IMR-90 (cell line): ENCODE data around the gene SPATA32. TPM values are rescaled to one million over a fixed set of nuclear protein-coding genes. Genes with fewer than 3 reads are reported as not detected.

ENCODE experiments used
- ATAC-seq: fragments of 200-7000 bp; cut with Tn5 transposase; 2 replicates; pipeline ENCODE4 v1.9.1; 2020; ENCODE audit warnings: low read depth, mild to moderate bottlenecking, moderate library complexity
- BruUV-seq: library from RNA; stranded (reverse); fragments of 400-500 nt; replicated peaks from 2 replicates; lab custom pipeline; 2021; lab: Mats Ljungman, UMichigan
- CTCF ChIA-PET: fragments of 300-600 bp; formaldehyde crosslinking; extraction: SDS; loops from one replicate; lab custom pipeline; 2021; ENCODE audit warnings: antibody characterized with exemption; lab: Yijun Ruan, JAX
- POLR2A ChIA-PET: fragments of 300-600 bp; sonication (Branson Sonifier 250); formaldehyde crosslinking; loops from one replicate; lab custom pipeline; 2022; ENCODE audit warnings: antibody characterized with exemption; ENCODE audit not compliant: unreplicated experiment; lab: Charles Lee
- DNase-seq: peaks from one replicate; pipeline ENCODE4 v3.0.0; 2013
- H2AFZ ChIP-seq: replicated peaks from 2 replicates; pipeline ENCODE3; 2013; ENCODE audit warnings: low read length, mild to moderate bottlenecking; ENCODE audit not compliant: poor library complexity
- H2AK5ac ChIP-seq: 2 replicates; pipeline ENCODE4 v1.6.1; 2013; ENCODE audit warnings: low read depth, low read length, inconsistent platforms
- H2AK9ac ChIP-seq: replicated peaks from 2 replicates; pipeline ENCODE3; 2013; ENCODE audit warnings: mild to moderate bottlenecking, low read depth, low read length, moderate library complexity; ENCODE audit not compliant: poor library complexity
- H2BK120ac ChIP-seq: 2 replicates; pipeline ENCODE4 v1.6.1; 2013; ENCODE audit warnings: low read depth, low read length, inconsistent platforms
- H2BK15ac ChIP-seq: 3 replicates; pipeline ENCODE4 v1.6.1; 2013; ENCODE audit warnings: low read depth, low read length, inconsistent platforms
- H2BK20ac ChIP-seq: 2 replicates; pipeline ENCODE4 v1.6.1; 2013; ENCODE audit warnings: low read depth, mild to moderate bottlenecking, inconsistent platforms, low read length, moderate library complexity
- H2BK5ac ChIP-seq: 2 replicates; pipeline ENCODE4 v1.6.1; 2013; ENCODE audit warnings: mild to moderate bottlenecking, low read depth, low read length, inconsistent platforms; ENCODE audit not compliant: poor library complexity, severe bottlenecking
- H3K14ac ChIP-seq: replicated peaks from 2 replicates; pipeline ENCODE4 v1.6.1; 2013; ENCODE audit warnings: low read depth, low read length, inconsistent platforms
- H3K18ac ChIP-seq: 2 replicates; pipeline ENCODE4 v1.6.1; 2013; ENCODE audit warnings: low read depth, low read length, control low read depth
- H3K23ac ChIP-seq: 2 replicates; pipeline ENCODE4 v1.6.1; 2013; ENCODE audit warnings: low read depth, low read length, inconsistent platforms
- H3K27ac ChIP-seq: 2 replicates; pipeline ENCODE4 v1.5.1; 2013; ENCODE audit warnings: mild to moderate bottlenecking, control low read depth, low read length; ENCODE audit not compliant: insufficient read depth
- H3K27me3 ChIP-seq: 2 replicates; pipeline ENCODE4 v1.6.1; 2013; ENCODE audit warnings: low read length; ENCODE audit not compliant: control insufficient read depth, insufficient read depth
- H3K36me3 ChIP-seq: 2 replicates; pipeline ENCODE4 v1.6.1; 2013; ENCODE audit warnings: low read length, mixed read lengths; ENCODE audit not compliant: control insufficient read depth, insufficient read depth
- H3K4ac ChIP-seq: 2 replicates; pipeline ENCODE4 v1.6.1; 2013; ENCODE audit warnings: low read depth, low read length, inconsistent platforms
- H3K4me1 ChIP-seq: 2 replicates; pipeline ENCODE4 v1.6.1; 2013; ENCODE audit warnings: low read length, mixed read lengths; ENCODE audit not compliant: control insufficient read depth, insufficient read depth
- H3K4me2 ChIP-seq: 2 replicates; pipeline ENCODE4 v1.6.1; 2013; ENCODE audit warnings: low read depth, mild to moderate bottlenecking, control low read depth, low read length, moderate library complexity
- H3K4me3 ChIP-seq: 2 replicates; pipeline ENCODE4 v1.5.1; 2013; ENCODE audit warnings: low read depth, mild to moderate bottlenecking, control low read depth, low read length, moderate library complexity; ENCODE audit not compliant: insufficient read depth
- H3K56ac ChIP-seq: 2 replicates; pipeline ENCODE4 v1.6.1; 2013; ENCODE audit warnings: low read length, inconsistent platforms; ENCODE audit not compliant: insufficient read depth; ENCODE audit errors: extremely low read depth
- H3K79me1 ChIP-seq, 2 experiments: 2 replicates each; pipeline ENCODE4 v1.6.1; 2013; ENCODE audit warnings: low read length in 2 of 2, inconsistent platforms in 1 of 2, low read depth in 1 of 2
- H3K9ac ChIP-seq: 2 replicates; pipeline ENCODE4 v1.6.1; 2013; ENCODE audit warnings: low read depth, low read length, control low read depth
- H3K9me1 ChIP-seq: 2 replicates; pipeline ENCODE4 v1.6.1; 2013; ENCODE audit warnings: low read length, inconsistent platforms; ENCODE audit not compliant: insufficient read depth
- H3K9me3 ChIP-seq: 2 replicates; pipeline ENCODE4 v1.6.1; 2013; ENCODE audit warnings: low read length; ENCODE audit not compliant: control insufficient read depth, insufficient read depth
- H4K20me1 ChIP-seq: 2 replicates; pipeline ENCODE4 v1.6.1; 2013; ENCODE audit warnings: low read length, inconsistent platforms; ENCODE audit not compliant: insufficient read depth
- H4K5ac ChIP-seq: 2 replicates; pipeline ENCODE4 v1.6.1; 2013; ENCODE audit warnings: mild to moderate bottlenecking, low read depth, low read length, control low read depth
- H4K8ac ChIP-seq, 2 experiments: 2 replicates each; pipeline ENCODE4 v1.6.1; 2013; ENCODE audit warnings: low read depth in 2 of 2, low read length in 2 of 2, control low read depth in 1 of 2, inconsistent platforms in 1 of 2
- H4K91ac ChIP-seq: 2 replicates; pipeline ENCODE4 v1.6.1; 2013; ENCODE audit warnings: low read depth, low read length, inconsistent platforms; ENCODE audit not compliant: insufficient read depth
- BHLHE40 ChIP-seq: fragments of 150-350 bp; IDR thresholded peaks from 2 replicates; pipeline ENCODE4 v1.6.1; 2016; ENCODE audit warnings: mild to moderate bottlenecking, low read depth, low read length
- CEBPB ChIP-seq: IDR thresholded peaks from 2 replicates; pipeline ENCODE4 v1.6.1; 2012; ENCODE audit warnings: low read depth, low read length, improper control_type of control experiment
- ELK1 ChIP-seq: fragments of 150-350 bp; IDR thresholded peaks from 2 replicates; pipeline ENCODE4 v1.6.1; 2016; ENCODE audit warnings: low read depth, mild to moderate bottlenecking, low read length, moderate library complexity, borderline replicate concordance
- MAFK ChIP-seq: IDR thresholded peaks from 2 replicates; pipeline ENCODE4 v1.6.1; 2012; ENCODE audit warnings: low read depth, low read length, improper control_type of control experiment
- MAZ ChIP-seq: IDR thresholded peaks from 2 replicates; pipeline ENCODE4 v1.6.1; 2012; ENCODE audit warnings: low read depth, mild to moderate bottlenecking, low read length, improper control_type of control experiment, moderate library complexity, borderline replicate concordance
- MXI1 ChIP-seq: IDR thresholded peaks from 2 replicates; pipeline ENCODE4 v1.6.1; 2012; ENCODE audit warnings: low read depth, mild to moderate bottlenecking, low read length, moderate library complexity, borderline replicate concordance
- NFE2L2 ChIP-seq: fragments of 150-350 bp; IDR thresholded peaks from 2 replicates; pipeline ENCODE4 v1.6.1; 2016; ENCODE audit warnings: low read depth, mild to moderate bottlenecking, low read length
- POLR2A ChIP-seq: IDR thresholded peaks from 2 replicates; pipeline ENCODE4 v1.6.1; 2012; ENCODE audit warnings: mild to moderate bottlenecking, low read depth, low read length
- RAD21 ChIP-seq: IDR thresholded peaks from 2 replicates; pipeline ENCODE4 v1.6.1; 2012; ENCODE audit warnings: low read length, improper control_type of control experiment
- RFX5 ChIP-seq: IDR thresholded peaks from 2 replicates; pipeline ENCODE4 v1.8.0; 2012; ENCODE audit warnings: low read depth, mild to moderate bottlenecking, low read length, moderate library complexity
- SMC3 ChIP-seq: fragments of 150-350 bp; IDR thresholded peaks from 2 replicates; pipeline ENCODE4 v1.6.1; 2016; ENCODE audit warnings: low read depth, mild to moderate bottlenecking, antibody characterized with exemption, low read length, moderate library complexity
- WGBS, 2 experiments: methylation state at CpG; one replicate each; pipeline versions ENCODE4 v1.1.5 to v1.1.7; 2013; ENCODE audit warnings: missing lambda C conversion rate in 2 of 2; ENCODE audit not compliant: insufficient read length in 1 of 2; ENCODE audit errors: extremely low coverage in 2 of 2; 5-methylcytosine and 5-hydroxymethylcytosine counted together
- dilution Hi-C: fragments of 300-500 bp; cut with HindIII; formaldehyde crosslinking; loops from one replicate; pipeline ENCODE4 v1.14.3; 2018; ENCODE audit warnings: low sequenced_read_pairs; ENCODE audit not compliant: unreplicated experiment
- in situ Hi-C: fragments of 300-500 bp; cut with MboI; formaldehyde crosslinking; loops from 3 replicates; pipeline ENCODE4 v1.14.3; 2019; ENCODE audit warnings: low sequenced_read_pairs, inconsistent platforms, mixed read lengths
- intact Hi-C: fragments of 100-400 bp; cut with micrococcal nuclease; formaldehyde crosslinking; loops from 2 replicates; pipeline ENCODE4 v1.10.0; 2022
- polyA plus RNA-seq, 3 experiments: library from polyadenylated mRNA; depleted of rRNA; stranded (reverse); fragments of >200 nt; gene quantifications; 2 replicates each; pipeline ENCODE4 v1.2.3, GENCODE V29; 2012; ENCODE audit warnings: low replicate concordance in 1 of 3
- total RNA-seq: library from RNA; depleted of rRNA; stranded (reverse); fragments of >200 nt; gene quantifications from 2 replicates; pipeline ENCODE4 v1.2.3, GENCODE V29; 2012
- TF ChIP-seq, protein P1 (sequence below): fragments of 150-350 bp; IDR thresholded peaks from 2 replicates; pipeline ENCODE4 v1.6.1; 2017; ENCODE audit warnings: mild to moderate bottlenecking, antibody characterized with exemption, low read length, low read depth
- TF ChIP-seq, protein P2 (sequence below): conservative IDR thresholded peaks from 2 replicates; pipeline ENCODE4 v1.5.1; 2012; ENCODE audit warnings: mild to moderate bottlenecking, low read depth, low read length, improper control_type of control experiment

The SPATA32 gene
- total and polyA plus RNA-seq, 2 of the 4 experiments (the other 2 are of a cell fraction) = 0.18 TPM; not detected in 1

DNA sequence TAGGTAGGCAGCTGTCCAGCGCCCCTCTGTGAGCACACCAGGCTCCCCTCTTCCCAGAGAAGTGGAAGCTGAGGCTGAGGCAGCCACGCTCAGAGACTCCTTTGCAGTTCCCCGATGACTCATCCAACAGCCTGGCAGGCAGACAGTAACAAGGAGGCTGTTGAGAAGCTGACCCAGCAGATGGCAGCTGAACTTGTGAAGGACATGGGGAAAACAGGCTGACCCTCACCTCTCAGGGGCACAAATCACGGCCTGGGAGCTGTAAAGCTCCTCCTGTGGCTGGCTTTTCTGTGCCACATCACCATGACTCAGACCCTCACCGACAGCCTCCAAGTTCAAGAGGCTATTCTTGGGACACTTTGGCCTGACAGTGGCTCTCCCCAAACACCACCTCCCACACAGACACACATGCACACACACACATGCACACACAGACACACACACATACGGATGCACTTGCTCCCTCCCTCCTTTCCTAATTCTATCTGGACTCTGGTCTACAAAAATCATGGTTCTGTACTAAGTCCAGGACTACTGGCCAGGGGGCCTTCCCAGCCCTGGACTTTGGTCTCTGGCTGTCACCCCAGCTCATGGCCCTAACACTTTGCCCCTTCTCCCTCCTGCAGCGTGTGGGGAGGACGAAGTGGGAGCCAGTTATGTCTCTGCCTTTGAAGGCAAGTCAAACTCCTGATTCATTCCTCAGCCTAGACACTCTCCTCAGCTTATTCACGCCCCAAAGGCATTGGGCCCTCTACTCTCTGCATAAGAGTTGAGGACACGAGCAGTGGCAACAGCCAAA lies 31.7 kb upstream of the SPATA32 start:
- H4K20me1 ChIP-seq = peaks cover 73% of the 10 kb centered on the region
- H3K9me1 ChIP-seq = peaks cover 56% of the 10 kb centered on the region
- H2BK20ac ChIP-seq = peak overlapping the region; percentile 21
- H2AK9ac ChIP-seq = peak overlapping the region; percentile 60
- intact Hi-C loops (loop anchor here (5.0 kb wide), 1 partner anchor 94 kb away; no protein-coding TSS in a partner anchor), in situ Hi-C loops (no loop called here), dilution Hi-C loops (no loop called here)
- H3K4me2 ChIP-seq = peak overlapping the region; percentile 34
- peak overlapping the region; percentile 45 for H4K91ac ChIP-seq
- peak overlapping the region; percentile 3; the same call in 1 of the 2 replicates for H3K9ac ChIP-seq
- H4K5ac ChIP-seq = peak overlapping the region; percentile 37
- peak overlapping the region in 1 of 2 experiments; percentile 46; a peak in 2 of 4 replicates for H4K8ac ChIP-seq
- H3K36me3 ChIP-seq = peaks cover 23% of the 10 kb centered on the region
- 50% methylated on average over 2 of the region's 10 CpGs; no CpG with 5 or more reads in 1 of the 2 experiments for WGBS, 2 experiments
- H3K9me3 ChIP-seq = no peaks in the 10 kb centered on the region
- H3K4me3 ChIP-seq = no peak overlapping the region
- peak overlapping the region; percentile 64 for H3K18ac ChIP-seq
- CTCF ChIA-PET = interaction anchor here (0.9 to 1.6 kb wide), 5 partner anchors 11 to 92 kb away, joined by 3 to 7 read pairs (median 4); no protein-coding TSS in a partner anchor
- peak overlapping the region; percentile 75 for H2BK5ac ChIP-seq
- H3K4me1 ChIP-seq = peaks cover 38% of the 10 kb centered on the region
- peak overlapping the region; percentile 13; the same call in 1 of the 3 replicates for H2BK15ac ChIP-seq
- DNase-seq = peak; percentile 91
- H2AK5ac ChIP-seq = peak overlapping the region; percentile 83
- H3K27me3 ChIP-seq = no peaks in the 10 kb centered on the region
- H2AFZ ChIP-seq = peak overlapping the region; percentile 48
- ATAC-seq = peak; percentile 83
- H3K14ac ChIP-seq = peak overlapping the region; percentile 28
- BruUV-seq = no TSS peak
- H3K27ac ChIP-seq = peak overlapping the region; percentile 35
- POLR2A ChIA-PET = no interaction called here
- H2BK120ac ChIP-seq = peak overlapping the region; percentile 21
- H3K79me1 ChIP-seq = peaks cover 45 to 84% of the 10 kb centered on the region in 2 experiments
- H3K56ac ChIP-seq = peak overlapping the region; percentile 5; the same call in 1 of the 2 replicates
- H3K4ac ChIP-seq = peak overlapping the region; percentile 71
- H3K23ac ChIP-seq = peak overlapping the region; percentile 50
- TF ChIP-seq MAZ (no peak), CEBPB (no peak), NFE2L2 (peak; percentile 49; the same call in 1 of the 2 replicates), MAFK (peak; percentile 64; the same call in 1 of the 2 replicates), MXI1 (0 out of 2 replicates have a peak, but pooled peaks have one; percentile 48), ELK1 (no peak), BHLHE40 (peak; percentile 60; the same call in 1 of the 2 replicates), RFX5 (no peak), POLR2A (no peak), RAD21 (peak; percentile 29), SMC3 (peak; percentile 37)
- TF ChIP-seq, protein P1, sequence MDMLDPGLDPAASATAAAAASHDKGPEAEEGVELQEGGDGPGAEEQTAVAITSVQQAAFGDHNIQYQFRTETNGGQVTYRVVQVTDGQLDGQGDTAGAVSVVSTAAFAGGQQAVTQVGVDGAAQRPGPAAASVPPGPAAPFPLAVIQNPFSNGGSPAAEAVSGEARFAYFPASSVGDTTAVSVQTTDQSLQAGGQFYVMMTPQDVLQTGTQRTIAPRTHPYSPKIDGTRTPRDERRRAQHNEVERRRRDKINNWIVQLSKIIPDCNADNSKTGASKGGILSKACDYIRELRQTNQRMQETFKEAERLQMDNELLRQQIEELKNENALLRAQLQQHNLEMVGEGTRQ = no peak
- TF ChIP-seq, protein P2, sequence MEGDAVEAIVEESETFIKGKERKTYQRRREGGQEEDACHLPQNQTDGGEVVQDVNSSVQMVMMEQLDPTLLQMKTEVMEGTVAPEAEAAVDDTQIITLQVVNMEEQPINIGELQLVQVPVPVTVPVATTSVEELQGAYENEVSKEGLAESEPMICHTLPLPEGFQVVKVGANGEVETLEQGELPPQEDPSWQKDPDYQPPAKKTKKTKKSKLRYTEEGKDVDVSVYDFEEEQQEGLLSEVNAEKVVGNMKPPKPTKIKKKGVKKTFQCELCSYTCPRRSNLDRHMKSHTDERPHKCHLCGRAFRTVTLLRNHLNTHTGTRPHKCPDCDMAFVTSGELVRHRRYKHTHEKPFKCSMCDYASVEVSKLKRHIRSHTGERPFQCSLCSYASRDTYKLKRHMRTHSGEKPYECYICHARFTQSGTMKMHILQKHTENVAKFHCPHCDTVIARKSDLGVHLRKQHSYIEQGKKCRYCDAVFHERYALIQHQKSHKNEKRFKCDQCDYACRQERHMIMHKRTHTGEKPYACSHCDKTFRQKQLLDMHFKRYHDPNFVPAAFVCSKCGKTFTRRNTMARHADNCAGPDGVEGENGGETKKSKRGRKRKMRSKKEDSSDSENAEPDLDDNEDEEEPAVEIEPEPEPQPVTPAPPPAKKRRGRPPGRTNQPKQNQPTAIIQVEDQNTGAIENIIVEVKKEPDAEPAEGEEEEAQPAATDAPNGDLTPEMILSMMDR = peak; percentile 32; the same call in 1 of the 2 replicates
